GM21381 (cell line): ENCODE data around the gene TMEM14A.
"Not testable (repeated sequence)": the region's sequence is repeated elsewhere in the genome, so short reads cannot be mapped to it uniquely, and the experiment has no call there.

Source experiments
- ATAC-seq: cut with Tn5 transposase; IDR thresholded peaks from one replicate; pipeline ENCODE4 v1.9.1; 2021; ENCODE audit warnings: mild to moderate bottlenecking, moderate library complexity; ENCODE audit not compliant: unreplicated experiment

TMEM14A gene

DNA sequence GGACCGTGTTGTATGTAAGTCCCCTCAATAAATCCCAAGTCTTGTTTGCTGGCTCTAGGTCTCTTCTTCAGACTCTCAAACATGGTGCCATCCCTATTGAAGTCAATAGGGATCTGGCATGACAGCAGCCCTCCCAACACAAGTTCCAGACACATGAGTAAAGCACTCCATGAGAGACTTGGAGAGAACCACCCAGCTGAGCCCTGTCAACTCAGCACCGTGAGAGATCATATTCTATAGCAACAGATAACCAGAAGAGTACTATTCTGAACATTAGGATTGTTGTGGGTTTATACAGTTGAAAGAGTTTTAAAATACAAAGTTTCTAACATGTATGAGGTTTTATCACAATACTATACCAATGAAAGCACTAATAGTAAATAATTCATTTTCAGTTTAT is 23.5 kb downstream of the TMEM14A start:
- ATAC-seq, result no peak

DNA sequence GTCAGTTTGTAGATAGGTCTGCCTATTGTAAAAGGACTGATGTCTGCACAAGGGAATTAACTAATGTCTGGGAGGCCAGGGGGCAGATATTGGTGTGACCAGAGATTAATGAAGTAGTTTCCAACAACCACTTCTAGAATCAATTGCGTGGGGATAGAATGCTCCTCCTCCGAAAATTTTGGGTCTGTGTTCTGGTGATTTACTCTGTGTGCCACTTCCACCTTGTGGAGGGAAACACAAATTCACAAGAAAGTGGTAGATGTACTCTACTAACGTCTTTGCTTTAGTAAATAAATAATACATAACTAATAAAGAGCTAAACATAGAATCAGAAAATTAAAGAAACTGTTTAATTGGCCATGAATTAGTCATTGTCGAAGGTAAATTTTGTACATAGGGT is 25.5 kb downstream of the TMEM14A start:
- ATAC-seq, result no peak

DNA sequence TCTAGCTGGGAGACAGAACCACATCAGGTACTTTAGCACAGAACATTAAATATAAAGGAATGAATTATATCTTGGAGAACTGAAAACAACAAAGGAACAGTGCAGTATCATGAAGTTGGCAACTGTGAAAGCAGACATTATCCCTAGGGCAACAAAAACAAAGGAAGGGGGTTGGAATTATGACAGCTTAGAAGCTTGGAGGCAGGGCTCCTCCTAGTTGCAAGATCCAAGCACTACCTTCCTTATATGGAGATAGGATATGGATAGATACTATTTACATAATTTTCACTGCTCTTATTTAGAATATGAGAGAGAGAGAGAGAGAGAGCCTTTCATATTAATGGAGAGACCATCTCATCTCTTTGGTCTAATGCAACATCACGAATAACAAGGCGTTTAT is 27.0 kb downstream of the TMEM14A start:
- ATAC-seq, result no peak

DNA sequence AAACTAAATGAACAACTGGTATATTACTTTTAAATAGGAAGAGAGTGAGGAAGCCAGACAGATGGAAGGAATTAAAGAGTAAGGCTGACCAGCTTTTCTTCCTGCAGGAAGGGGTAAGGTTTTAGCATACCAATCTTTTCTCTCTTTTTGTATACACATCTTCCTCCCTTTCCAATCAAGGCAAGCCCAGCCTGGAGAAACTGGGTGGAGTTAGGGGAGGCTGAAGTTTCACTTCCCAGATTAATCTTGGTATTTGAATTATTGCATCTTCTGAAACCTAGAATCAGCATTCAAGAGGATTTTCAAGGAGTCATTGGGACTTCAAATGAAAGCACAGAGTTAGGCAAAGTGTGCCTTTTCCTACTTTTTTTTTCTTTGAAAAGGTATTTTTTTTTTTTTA is 33.1 kb downstream of the TMEM14A start:
- no peak for ATAC-seq

DNA sequence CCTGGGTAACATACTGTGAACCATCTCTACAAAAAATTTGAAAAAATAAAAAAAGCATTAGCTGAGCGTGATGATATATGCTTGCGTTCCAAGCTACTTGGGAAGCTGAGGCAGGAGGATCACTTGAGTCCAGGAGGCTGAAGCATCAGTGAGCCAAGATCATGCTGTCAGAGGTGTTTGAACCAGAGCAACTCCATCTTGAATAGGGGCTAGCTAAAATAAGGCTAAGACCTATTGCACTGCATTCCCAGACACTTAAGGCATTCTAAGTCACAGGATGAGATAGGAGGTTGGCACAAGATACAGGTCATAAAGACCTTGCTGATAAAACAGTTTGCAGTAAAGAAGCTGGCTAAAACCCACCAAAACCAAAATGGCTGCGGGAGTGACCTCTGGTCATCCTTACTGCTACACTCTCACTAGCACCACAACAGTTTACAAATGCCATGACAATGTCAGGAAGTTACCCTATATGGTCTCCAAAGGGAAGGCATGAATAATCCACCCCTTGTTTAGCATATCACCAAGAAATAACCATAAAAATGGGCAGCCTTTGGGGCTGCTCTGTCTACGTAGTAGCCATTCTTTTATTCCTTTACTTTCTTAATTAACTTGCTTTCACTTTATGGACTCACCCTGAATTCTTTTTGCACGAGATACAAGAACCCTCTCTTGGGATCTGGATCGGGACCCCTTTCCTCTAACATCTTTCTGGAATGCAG is 34.0 kb downstream of the TMEM14A start:
- ATAC-seq, result not testable (repeated sequence)

DNA sequence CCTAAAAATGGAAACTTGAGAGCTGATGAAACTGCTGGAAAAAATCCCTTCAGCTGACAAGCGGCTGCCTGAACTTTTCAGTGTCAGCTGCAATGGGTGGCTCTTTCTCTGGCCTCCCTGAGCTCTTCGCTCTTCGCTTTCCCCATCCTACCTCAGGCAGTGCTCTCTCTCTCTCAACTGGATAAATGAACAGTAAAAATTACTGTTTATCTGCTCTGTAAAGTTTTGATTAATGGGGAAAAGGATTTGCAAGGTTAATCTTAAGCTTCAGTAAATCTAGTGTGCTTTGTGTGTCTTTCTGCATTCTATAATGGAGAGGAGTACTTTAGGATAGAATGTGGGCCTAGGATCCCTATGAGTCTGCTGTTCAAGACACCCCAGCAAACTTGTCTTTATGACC is 35.1 kb downstream of the TMEM14A start:
- ATAC-seq, result no peak

DNA sequence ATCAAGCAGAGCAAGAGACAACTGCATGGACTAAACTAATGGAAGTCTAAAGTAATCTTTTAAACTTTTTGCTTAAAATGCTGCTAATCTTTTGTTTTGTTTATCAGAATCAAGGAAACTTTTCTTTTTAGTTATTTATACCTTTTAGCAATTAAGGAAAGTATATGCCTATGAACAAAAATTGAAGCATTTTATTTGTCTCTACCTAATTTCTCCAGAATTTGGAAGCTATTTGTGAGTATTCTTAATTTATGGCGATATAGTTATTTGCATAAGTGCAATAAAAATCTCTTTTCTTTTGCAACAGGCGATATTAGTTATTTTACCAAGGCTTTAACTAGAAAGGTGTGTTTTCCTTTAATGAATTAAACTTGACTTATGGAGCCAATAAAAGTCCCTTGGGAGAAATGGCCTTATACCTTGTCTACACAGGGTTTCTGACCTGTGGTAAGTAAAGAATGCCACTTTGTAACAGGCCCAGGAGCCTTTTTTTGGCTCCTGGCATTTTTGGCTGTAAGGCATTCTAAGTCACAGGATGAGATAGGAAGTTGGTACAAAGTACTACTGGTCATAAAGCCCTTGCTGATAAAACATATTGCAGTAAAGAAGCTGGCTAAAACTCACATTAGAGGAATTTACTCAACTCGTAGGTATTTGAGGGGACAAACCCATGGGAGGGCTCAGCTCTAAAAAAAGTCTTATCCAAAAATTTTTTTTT is 37.2 kb downstream of the TMEM14A start:
- no peak for ATAC-seq

DNA sequence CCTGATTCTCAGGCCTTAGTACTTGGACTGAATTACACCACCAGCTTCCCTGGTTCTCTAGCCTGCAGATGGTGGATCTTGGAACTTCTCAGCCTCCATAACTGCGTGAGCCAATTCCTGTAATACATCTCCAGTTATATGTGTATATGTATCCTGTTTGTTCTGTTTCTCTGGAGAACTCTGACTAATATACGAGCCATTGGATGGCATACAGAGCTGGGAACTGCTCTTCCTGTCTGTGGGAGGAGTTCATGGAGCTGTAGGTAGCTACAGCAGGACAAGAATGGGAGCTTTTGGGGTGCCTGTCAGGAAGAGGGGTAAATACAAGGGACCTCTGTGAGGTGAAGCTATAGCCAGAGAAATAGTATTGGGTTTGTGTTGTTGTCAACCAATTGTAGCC is 41.2 kb downstream of the TMEM14A start:
- no peak for ATAC-seq

DNA sequence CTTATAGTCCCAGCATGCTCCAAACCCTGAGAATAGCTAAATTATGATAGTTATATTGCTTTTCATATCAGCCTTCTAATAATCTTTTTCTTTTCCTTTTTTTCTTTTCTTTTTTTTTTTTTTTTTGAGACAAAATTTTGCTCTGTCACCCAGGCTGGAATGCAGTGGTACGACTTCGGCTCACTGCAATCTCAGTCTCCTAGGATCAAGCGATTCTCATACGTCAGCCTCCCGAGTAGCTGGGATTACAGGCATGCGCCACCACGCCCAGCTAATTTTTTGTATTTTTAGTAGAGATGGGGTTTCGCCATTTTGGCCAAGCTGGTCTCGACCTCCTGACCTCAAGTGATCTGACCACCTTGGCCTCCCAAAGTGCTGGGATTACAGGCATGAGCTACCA is 43.8 kb downstream of the TMEM14A start:
- not testable (repeated sequence) for ATAC-seq

DNA sequence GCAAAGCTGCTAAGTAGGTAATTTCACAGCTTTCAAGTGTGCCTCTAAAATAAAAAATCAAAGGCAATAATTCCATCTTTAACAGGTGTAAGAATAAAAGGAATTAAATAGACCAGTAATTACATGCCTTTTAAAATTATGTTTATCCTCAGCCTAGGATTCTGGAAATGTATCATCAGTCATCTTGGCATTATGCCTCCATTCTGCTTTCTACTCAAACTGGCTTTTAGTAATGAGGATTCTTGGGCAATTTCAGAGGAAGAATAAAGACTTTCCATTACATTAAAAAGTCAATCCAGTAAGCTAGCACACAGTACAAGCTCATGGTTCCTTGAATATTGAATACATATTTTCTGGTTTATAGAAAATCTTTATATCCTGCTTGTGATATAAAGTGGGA is 47.6 kb downstream of the TMEM14A start:
- no peak for ATAC-seq

DNA sequence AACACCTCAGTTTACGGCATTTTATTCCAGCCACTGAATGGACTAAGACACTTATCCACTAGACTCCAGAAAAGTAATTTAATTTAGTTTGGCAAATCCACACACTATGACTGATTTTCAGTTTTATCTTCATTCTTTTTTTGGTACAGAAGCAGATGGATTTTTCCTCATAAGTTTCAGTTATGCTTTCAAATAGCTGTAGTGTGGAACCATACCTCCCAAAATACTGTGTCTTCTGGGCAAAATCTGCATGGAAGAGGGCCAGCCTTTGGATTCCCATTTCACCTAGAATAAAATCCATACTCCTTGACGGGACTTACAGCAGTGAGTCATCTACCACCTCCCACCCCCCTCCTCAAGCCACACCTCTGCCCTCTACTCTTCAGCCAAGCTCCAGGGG is 49.4 kb downstream of the TMEM14A start:
- ATAC-seq, result no peak

DNA sequence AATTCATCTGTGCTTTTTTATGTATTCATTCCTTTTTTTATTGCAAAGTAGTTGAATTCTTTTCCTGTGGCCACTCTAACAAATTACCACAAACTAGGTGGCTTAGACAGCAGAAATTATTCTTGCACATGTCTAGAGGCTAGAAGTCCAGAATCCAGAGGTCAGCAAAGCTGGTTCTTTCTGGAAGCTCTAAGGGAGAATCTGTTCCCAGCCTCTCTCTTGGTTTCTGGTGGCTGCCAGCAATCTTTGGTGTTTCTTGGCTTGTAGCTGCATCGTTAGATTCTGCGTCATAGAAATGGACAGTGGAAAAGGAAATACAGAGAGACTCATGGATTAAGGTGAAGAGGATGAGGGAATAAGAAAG is 53.1 kb downstream of the TMEM14A start:
- no peak for ATAC-seq

DNA sequence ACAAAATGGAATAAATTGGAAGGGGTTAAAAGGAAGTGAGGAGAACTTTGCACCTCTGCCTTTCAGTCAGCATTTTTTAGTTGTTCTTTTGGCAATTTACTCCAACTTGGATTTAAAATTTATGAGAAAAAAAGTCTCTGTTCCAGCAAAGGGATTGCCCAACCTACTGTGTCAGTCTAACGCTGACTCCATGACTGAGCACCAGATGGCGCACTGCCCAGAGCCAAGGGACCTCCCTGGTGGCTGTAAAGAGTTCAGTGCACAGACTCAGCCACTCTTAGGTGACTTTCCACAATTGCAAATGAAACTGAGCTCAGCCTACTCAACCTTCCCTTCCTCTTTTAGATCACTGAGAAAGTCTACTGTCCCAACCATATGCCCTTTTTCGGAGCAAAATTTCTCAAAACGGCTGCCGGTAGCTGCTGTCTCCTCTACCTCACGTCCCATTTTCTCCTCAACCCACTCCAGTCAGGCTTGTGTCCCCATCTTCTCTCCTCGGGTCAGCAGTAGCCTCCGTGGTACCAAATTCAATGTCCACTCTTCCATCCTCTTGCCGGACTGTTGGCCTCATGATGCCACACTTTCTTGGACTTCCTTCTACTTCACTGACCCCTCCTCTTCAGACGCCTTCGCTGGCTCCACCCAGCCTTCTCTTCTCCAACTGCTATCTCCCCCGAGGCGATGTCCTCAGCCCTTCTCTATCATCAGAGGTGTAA is 53.7 kb downstream of the TMEM14A start:
- peak; percentile 99 for ATAC-seq

DNA sequence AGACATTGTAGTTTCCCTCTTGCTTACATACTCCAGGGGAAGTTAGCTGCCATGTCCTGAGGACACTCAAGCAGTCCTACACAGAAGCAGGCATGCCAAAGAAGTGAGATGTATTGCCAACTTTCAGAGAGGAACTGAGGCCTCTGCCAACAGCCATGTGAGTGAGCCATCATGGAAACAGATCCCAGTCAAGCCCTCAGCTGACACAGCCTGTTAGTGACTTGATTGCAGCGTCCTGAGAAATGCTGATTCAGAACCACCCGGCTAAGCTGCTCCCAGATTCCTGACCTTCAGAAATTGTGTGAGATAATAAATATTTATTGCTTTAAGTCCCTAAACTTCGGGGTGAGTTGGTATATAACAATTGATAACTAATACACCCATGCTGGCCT is 54.2 kb downstream of the TMEM14A start:
- no peak for ATAC-seq

DNA sequence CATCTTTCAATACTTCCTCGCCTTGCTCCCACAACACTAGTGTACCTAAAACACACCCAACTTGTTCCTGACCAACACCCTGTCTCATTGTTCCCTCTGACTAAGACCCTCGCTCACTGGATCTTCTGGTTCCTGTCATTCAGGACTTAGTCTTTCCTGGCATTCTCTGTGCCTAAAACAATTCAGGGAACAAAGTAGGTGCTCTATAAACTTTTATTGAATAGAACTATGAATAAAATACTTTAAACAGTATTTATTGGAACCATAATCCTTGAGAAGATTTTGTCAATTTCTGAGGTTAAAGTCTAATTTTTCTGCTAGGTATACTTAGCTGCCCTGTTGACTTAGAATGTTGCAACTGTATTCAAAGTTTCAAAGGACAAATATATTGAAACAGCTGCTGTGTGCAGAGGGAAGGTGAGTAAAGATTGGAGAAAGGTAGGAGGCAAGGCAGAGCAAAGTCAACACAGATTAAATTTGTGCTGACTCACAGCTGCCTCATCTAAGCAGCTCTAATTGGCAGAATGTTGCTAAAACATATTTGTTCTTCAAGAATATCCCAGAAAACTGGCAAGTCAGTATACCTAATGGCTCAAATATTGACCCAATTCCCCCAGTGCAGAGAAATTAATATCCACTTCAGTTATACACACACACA is 54.8 kb downstream of the TMEM14A start:
- no peak for ATAC-seq

DNA sequence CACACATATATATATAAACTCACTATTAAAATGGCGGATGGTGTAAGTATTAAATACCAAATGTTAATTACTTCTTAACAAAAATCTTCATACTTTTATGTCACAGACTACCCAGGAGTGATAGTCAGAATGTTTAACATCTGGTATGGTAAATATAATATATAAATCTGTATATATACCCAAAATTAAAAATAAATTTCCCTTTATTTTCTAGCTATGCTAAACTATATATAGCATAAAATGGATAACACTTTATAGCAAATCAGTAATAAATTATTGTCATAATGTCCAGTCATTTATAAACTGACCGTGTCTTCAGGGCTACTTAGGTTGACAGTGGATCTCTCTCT is 55.3 kb downstream of the TMEM14A start:
- ATAC-seq, result no peak

DNA sequence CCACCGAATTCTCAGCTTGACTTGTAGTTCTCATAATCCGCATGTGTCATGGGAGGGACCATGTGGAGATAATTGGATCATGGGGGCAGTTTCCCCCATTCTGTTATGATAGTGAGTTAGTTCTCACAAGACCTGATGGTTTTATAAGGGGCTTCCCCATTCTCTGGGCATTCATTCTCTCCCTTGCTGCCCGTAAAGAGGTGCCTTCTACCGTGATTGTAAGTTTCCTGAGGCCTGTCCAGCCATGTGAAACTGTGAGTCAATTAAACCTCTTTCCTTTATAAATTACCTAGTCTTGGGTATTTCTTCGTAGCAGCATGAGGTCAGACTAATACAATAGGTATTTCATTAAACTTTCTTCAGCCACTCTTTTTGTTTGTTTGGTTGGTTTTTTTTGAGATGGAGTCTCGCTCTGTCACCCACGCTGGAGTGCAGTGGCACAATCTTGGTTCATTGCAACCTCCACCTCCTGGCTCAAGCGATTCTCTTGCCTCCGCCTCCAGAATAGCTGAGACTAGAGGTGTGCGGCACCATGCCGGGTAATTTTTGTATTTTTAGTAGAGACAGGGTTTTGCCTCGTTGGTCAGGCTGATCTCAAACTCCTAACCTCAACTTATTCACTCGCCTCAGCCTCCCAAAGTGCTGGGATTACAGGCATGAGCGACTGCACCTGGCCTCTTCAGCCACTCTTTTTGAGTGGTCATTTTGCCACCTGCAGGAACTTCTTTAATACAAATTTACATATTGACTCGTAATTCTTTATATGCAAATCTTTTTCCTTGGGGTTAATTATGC is 56.0 kb downstream of the TMEM14A start:
- no peak for ATAC-seq

DNA sequence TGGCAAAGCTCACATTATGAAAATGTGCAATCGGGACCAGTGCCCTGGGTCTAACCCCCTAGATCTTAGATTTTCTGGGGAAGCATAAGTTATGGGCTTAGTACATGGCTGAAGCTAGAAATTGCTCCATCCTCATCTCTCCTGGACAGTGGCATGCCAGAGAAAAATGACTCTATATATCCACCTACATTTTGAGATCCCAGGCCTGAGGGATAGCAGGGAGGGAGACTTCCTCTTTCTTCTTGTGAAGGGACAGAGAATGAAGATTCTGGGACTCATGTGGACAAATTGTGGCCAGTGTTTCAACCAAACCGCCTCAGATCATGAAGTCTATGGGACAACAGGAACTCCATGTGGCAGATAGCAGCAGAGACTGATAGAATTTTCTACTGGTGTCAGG is 57.0 kb downstream of the TMEM14A start:
- no peak for ATAC-seq

DNA sequence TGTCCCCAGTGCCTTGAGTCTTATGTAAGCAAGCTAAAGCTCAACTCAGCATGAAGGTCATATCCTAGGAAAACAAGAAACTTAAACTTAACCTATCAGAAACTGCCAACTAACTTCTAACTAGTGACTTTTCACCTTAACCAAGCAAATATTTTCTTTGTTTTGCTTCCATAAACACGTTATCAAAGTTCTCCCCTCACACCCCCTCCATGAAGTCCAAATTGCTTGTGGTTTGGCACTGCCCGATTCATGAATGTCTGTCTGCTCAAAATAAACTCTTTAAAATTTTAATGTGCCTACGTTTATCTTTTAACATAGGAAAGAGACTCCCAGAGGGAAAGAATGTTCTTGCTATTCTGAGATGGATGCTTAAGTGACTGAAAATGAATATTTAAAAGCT is 57.5 kb downstream of the TMEM14A start:
- ATAC-seq, result no peak

DNA sequence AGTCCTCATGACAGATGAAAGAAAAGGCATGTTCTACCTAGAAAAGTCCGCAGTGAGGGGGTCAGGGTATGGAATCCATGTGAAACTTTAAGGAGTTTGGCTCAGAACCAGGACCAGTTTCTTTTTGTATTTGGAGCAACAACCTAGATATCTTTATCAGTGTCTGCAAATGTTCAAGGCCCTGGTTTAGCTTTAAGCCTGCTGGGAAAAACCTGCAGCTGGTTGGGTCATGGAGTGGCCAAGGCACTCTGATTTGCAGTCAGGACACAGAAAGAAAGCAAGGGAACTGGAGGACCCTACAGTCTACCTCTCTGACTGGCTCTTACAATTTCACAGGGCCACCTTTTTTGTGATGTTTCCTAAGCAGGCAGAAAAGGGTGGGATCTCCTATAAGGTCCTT is 58.7 kb downstream of the TMEM14A start:
- ATAC-seq, result no peak

DNA sequence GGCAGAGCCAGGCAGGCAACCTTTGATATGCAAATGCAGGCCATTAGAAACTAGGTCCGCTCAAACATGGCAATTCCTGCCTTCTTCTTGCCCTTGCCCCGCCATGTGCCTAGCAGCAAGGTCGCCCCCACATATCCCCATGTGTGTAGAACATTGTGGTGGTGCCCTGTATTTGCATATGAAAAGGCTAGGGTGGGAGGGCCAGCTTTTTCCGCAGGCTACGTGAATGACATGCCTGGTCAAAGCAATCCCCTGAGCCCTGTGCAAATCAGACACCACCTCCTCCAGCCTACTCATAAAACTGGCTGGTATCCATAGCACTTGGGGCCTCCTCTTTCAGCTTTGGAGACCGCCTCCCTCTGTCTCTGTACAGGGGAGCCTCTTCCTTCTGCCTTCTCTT is 60.8 kb downstream of the TMEM14A start:
- no peak for ATAC-seq
